ENCODE results near the gene EML4.

DNA sequence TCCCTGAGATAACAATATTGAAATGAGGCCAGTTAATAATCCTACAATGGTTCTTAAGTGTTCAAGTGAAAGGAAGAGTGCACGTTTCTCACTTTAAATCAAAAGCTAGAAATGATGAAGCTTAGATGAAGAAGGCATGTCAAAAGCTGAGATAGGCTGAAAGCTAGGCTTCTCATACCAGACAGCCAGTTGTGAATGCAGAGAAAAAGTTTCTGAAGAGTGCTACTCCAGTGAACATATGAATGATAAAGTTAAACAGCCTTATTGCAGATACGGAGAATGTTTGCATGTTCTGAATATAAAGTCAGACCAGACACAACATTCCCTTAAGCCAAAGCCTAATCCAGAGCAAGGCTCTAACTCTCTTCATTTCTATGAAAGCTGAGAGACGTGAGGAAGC is 51.4 kb downstream of the EML4 start:
- TF ChIP-seq POLR2AphosphoS5 (IDR thresholded peaks at IDR 0.05; ENCODE audit: borderline replicate concordance, low read depth, low read length), result no peak
- no peak for TF ChIP-seq EZH2 (IDR thresholded peaks at IDR 0.05)

Measured in SK-N-MC (cell line).